ACC112 (cell line): ENCODE data around the gene RAP1GAP.

Source experiments
- H2AFZ ChIP-seq: fragments of 200-600 bp; sonication (generic); one replicate; pipeline ENCODE4 v1.6.0; 2017; ENCODE audit warnings: antibody characterized with exemption, low read length; ENCODE audit not compliant: unreplicated experiment
- H3K27ac ChIP-seq: fragments of 200-600 bp; sonication (generic); 2 replicates; pipeline ENCODE4 v1.5.1; 2014; ENCODE audit warnings: low read depth, mild to moderate bottlenecking, antibody characterized with exemption, low read length, moderate library complexity
- H3K27me3 ChIP-seq: fragments of 200-600 bp; sonication (generic); 2 replicates; pipeline ENCODE4 v1.6.1; 2014; ENCODE audit warnings: mild to moderate bottlenecking, antibody characterized with exemption, low read length, moderate library complexity, mixed read lengths; ENCODE audit not compliant: insufficient read depth
- H3K36me3 ChIP-seq: fragments of 200-600 bp; sonication (generic); 2 replicates; pipeline ENCODE4 v1.6.1; 2016; ENCODE audit warnings: mild to moderate bottlenecking, antibody characterized with exemption, low read length, moderate library complexity, mixed read lengths; ENCODE audit not compliant: insufficient read depth
- H3K4me1 ChIP-seq: fragments of 200-600 bp; sonication (generic); one replicate; pipeline ENCODE4 v1.6.1; 2016; ENCODE audit warnings: low read length, mixed read lengths; ENCODE audit not compliant: insufficient read depth, unreplicated experiment, control insufficient read depth
- H3K4me3 ChIP-seq: fragments of 200-600 bp; sonication (generic); 2 replicates; pipeline ENCODE4 v1.5.1; 2014; ENCODE audit warnings: mild to moderate bottlenecking, low read depth, low read length
- H3K79me2 ChIP-seq: fragments of 200-600 bp; sonication (generic); one replicate; pipeline ENCODE4 v1.6.0; 2016; ENCODE audit warnings: low read length; ENCODE audit not compliant: control insufficient read depth, unreplicated experiment, insufficient read depth

The RAP1GAP gene

GRCh38 chr1:21550866-21551475 lies 118.2 kb downstream of the RAP1GAP start:
- Histone ChIP-seq H3K4me3 (no peak overlapping the region), H2AFZ (no peak overlapping the region), H3K36me3 (no peaks in the 10 kb centered on the region), H3K27ac (no peak overlapping the region), H3K27me3 (no peaks in the 10 kb centered on the region), H3K4me1 (peaks cover 10% of the 10 kb centered on the region), H3K79me2 (no peaks in the 10 kb centered on the region)

- H3K4me3 ChIP-seq: no peak overlapping the region
- H3K79me2 ChIP-seq: no peaks in the 10 kb centered on the region
- no peaks in the 10 kb centered on the region for H3K36me3 ChIP-seq
- no peak overlapping the region for H3K27ac ChIP-seq
- no peak overlapping the region for H2AFZ ChIP-seq
- no peaks in the 10 kb centered on the region for H3K27me3 ChIP-seq
- peaks cover 10% of the 10 kb centered on the region for H3K4me1 ChIP-seq
These were observed 119.1 kb downstream of the RAP1GAP start for GRCh38 chr1:21550097-21550496.

GRCh38 chr1:21547876-21548275 lies 121.3 kb downstream of the RAP1GAP start:
- H3K4me1 ChIP-seq: no peaks in the 10 kb centered on the region
- H3K36me3 ChIP-seq: no peaks in the 10 kb centered on the region
- no peaks in the 10 kb centered on the region for H3K79me2 ChIP-seq
- no peak overlapping the region for H3K4me3 ChIP-seq
- no peaks in the 10 kb centered on the region for H3K27me3 ChIP-seq
- no peak overlapping the region for H3K27ac ChIP-seq
- no peak overlapping the region for H2AFZ ChIP-seq
